K562 (cell line): ENCODE measurements around the gene CROCC2. TPM values are rescaled to one million over a fixed set of nuclear protein-coding genes. Genes with fewer than 3 reads are reported as not detected.

Experiments used
- ATAC-seq: fragments of 200-7000 bp; cut with Tn5 transposase; 3 replicates; pipeline ENCODE4 v1.9.1; 2020; ENCODE audit warnings: moderate library complexity
- BruUV-seq: library from RNA; stranded (reverse); fragments of 400-500 nt; replicated peaks from 2 replicates; lab custom pipeline; 2021; lab: Mats Ljungman, UMichigan
- CTCF ChIA-PET: fragments of 300-600 bp; formaldehyde crosslinking; extraction: SDS; loops from one replicate; lab custom pipeline; 2021; ENCODE audit warnings: low intra/inter-chr PET ratio; lab: Yijun Ruan, JAX
- POLR2A ChIA-PET: fragments of 300-600, 350-650 bp; sonication (Branson Sonifier 250); formaldehyde crosslinking; extraction: SDS; loops from one replicate; lab custom pipeline; 2021; ENCODE audit warnings: antibody characterized with exemption, inconsistent platforms; lab: Yijun Ruan, JAX
- DNase-seq, 4 experiments: peaks; one replicate each; pipeline versions ENCODE4 v3.0.0 to v3.0.0-alpha.2; 2011 to 2018; ENCODE audit warnings: low spot score in 3 of 4, mixed read lengths in 3 of 4; ENCODE audit errors: extremely low read depth in 1 of 4
- FAIRE-seq: peaks from 2 replicates; lab custom pipeline; 2011; peaks lifted over from hg19 to GRCh38; lab: Jason Lieb, UNC
- H2AFZ ChIP-seq: 2 replicates; pipeline ENCODE4 v1.6.0; 2011; ENCODE audit warnings: low read depth, low read length, control low read depth, inconsistent platforms
- H3K27ac ChIP-seq: fragments of 200-600 bp; 3 replicates; pipeline ENCODE4 v1.8.0; 2011; ENCODE audit warnings: low read depth, mild to moderate bottlenecking, control low read depth, inconsistent platforms, low read length, moderate library complexity, mixed read lengths; ENCODE audit errors: extremely low read depth
- H3K27me3 ChIP-seq, 2 experiments: fragments of 300-600 bp in 1 of 2; 2 replicates in 1 of 2; 3 replicates in 1 of 2; pipeline versions ENCODE4 v1.6.0 to v1.8.0; 2011; ENCODE audit warnings: inconsistent platforms in 2 of 2, low read length in 2 of 2, mild to moderate bottlenecking in 1 of 2, mixed read lengths in 1 of 2, moderate library complexity in 1 of 2; ENCODE audit not compliant: control insufficient read depth in 2 of 2, insufficient read depth in 2 of 2
- H3K36me3 ChIP-seq: fragments of 300-600 bp; 3 replicates; pipeline ENCODE4 v1.8.0; 2011; ENCODE audit warnings: mild to moderate bottlenecking, low read length, inconsistent platforms; ENCODE audit not compliant: control insufficient read depth, insufficient read depth
- H3K4me1 ChIP-seq, 2 experiments: fragments of 200-600 bp in 1 of 2; replicated peaks in 1 of 2; 2 replicates in 1 of 2; 3 replicates in 1 of 2; pipeline versions ENCODE4 v1.5.1 to v1.8.0; 2011; ENCODE audit warnings: inconsistent platforms in 2 of 2, low read length in 2 of 2, mild to moderate bottlenecking in 1 of 2, mixed read lengths in 1 of 2, moderate library complexity in 1 of 2; ENCODE audit not compliant: control insufficient read depth in 2 of 2, insufficient read depth in 2 of 2
- H3K4me2 ChIP-seq: 2 replicates; pipeline ENCODE4 v1.6.1; 2011; ENCODE audit warnings: low read length, control low read depth, inconsistent platforms, mixed read lengths; ENCODE audit not compliant: insufficient read depth
- H3K4me3 ChIP-seq: fragments of 200-600 bp; sonication (generic), shearing (Covaris generic); 2 replicates; pipeline ENCODE4 v1.5.1; 2016; ENCODE audit warnings: control low read depth, inconsistent platforms
- H3K79me2 ChIP-seq: fragments of 200-600 bp; 3 replicates; pipeline ENCODE4 v1.8.0; 2011; ENCODE audit warnings: low read length, inconsistent platforms; ENCODE audit not compliant: control insufficient read depth, insufficient read depth
- H3K9ac ChIP-seq, 2 experiments: 2 replicates each; pipeline versions ENCODE4 v1.6.0 to v1.6.1; 2011; ENCODE audit warnings: low read depth in 2 of 2, low read length in 2 of 2, control low read depth in 1 of 2, inconsistent platforms in 1 of 2, mild to moderate bottlenecking in 1 of 2, mixed read lengths in 1 of 2; ENCODE audit not compliant: insufficient read depth in 1 of 2
- H3K9me1 ChIP-seq: one replicate; pipeline ENCODE4 v1.6.0; 2011; ENCODE audit warnings: inconsistent platforms, mild to moderate bottlenecking, low read length, moderate library complexity; ENCODE audit not compliant: control insufficient read depth, insufficient read depth
- H3K9me3 ChIP-seq: replicated peaks from 2 replicates; pipeline ENCODE4 v1.5.1; 2011; ENCODE audit warnings: low read depth, low read length, inconsistent platforms; ENCODE audit not compliant: control insufficient read depth, insufficient read depth
- H4K20me1 ChIP-seq: replicated peaks from 2 replicates; pipeline ENCODE4 v1.6.1; 2011; ENCODE audit warnings: low read length, inconsistent platforms, mixed read lengths; ENCODE audit not compliant: control insufficient read depth, insufficient read depth
- PRDM10 ChIP-seq: fragments of 450-650 bp; IDR thresholded peaks from 2 replicates; pipeline ENCODE4 v1.6.1; 2018; ENCODE audit not compliant: partially characterized antibody
- SIRT6 ChIP-seq: IDR thresholded peaks from one replicate; pipeline ENCODE4 v1.6.1; 2012; ENCODE audit warnings: low read depth, mild to moderate bottlenecking, control low read depth, inconsistent platforms, low read length, moderate library complexity
- ZBTB11 ChIP-seq, 3 experiments: fragments of 200-800 bp in 1 of 3; fragments of 250-450 bp in 1 of 3; fragments of 450-650 bp in 1 of 3; sonication (Bioruptor Pico) in 1 of 3; sonication (Bioruptor generic) in 1 of 3; formaldehyde crosslinking in 1 of 3; IDR thresholded peaks; 2 replicates each; pipeline versions ENCODE4 v1.6.1 to v1.8.0; 2016 to 2022; ENCODE audit warnings: mild to moderate bottlenecking in 2 of 3, missing genetic modification characterization in 2 of 3, missing compliant biosample characterization in 1 of 3, moderate library complexity in 1 of 3
- ZBTB17 ChIP-seq: fragments of 450-650 bp; formaldehyde crosslinking; IDR thresholded peaks from 2 replicates; pipeline ENCODE4 v1.4.0; 2020; ENCODE audit warnings: mild to moderate bottlenecking
- ZFP91 ChIP-seq: sonication (generic); formaldehyde crosslinking; IDR thresholded peaks from 2 replicates; pipeline ENCODE4 v1.8.0; 2022; ENCODE audit warnings: mild to moderate bottlenecking, missing genetic modification reagents
- ZNF76 ChIP-seq: fragments of 250-450 bp; sonication (Bioruptor Pico); IDR thresholded peaks from 2 replicates; pipeline ENCODE4 v1.4.0; 2020; ENCODE audit warnings: mild to moderate bottlenecking, moderate library complexity, borderline replicate concordance
- ZSCAN29 ChIP-seq: fragments of 450-650 bp; IDR thresholded peaks from 2 replicates; pipeline ENCODE4 v1.6.1; 2017
- WGBS: fragments of 100-300 bp; shearing (Covaris generic); methylation state at CpG from one replicate; pipeline ENCODE4 v1.1.6; 2016; ENCODE audit warnings: low coverage, mixed read lengths; ENCODE audit not compliant: insufficient coverage; ENCODE audit errors: missing lambda C conversion rate; 5-methylcytosine and 5-hydroxymethylcytosine counted together
- in situ Hi-C: fragments of 300-500 bp; cut with MboI; formaldehyde crosslinking; loops from 4 replicates; pipeline ENCODE4 v1.15.0; 2018; ENCODE audit warnings: inconsistent platforms, mixed read lengths
- intact Hi-C: fragments of 100-400 bp; cut with micrococcal nuclease; formaldehyde crosslinking; loops from 2 replicates; pipeline ENCODE4 v1.14.2; 2022
- polyA plus RNA-seq, 8 experiments: library from polyadenylated mRNA; depleted of rRNA in 4 of 8; stranded (reverse) in 5 of 8; unstranded in 3 of 8; fragments of >200 nt; fragmentation: Nextera tagmentation in 2 of 8; fragmentation: Illumina TruSeq in 1 of 8; extraction: Ambion mirVana in 2 of 8; extraction: Trizol in 1 of 8; gene quantifications; 2 replicates each; pipeline versions ENCODE4 v1.2.1 to v1.2.3, GENCODE V29; 2011 to 2014; ENCODE audit warnings: inconsistent platforms in 1 of 8, missing spikeins in 1 of 8
- total RNA-seq, 7 experiments: library from RNA; depleted of rRNA in 6 of 7; stranded (reverse); fragments of >200 nt in 6 of 7; fragmentation: Illumina TruSeq in 2 of 7; extraction: Trizol in 2 of 7; gene quantifications; 2 replicates each; pipeline versions ENCODE4 v1.2.1 to v1.2.3, GENCODE V29; 2011 to 2021; ENCODE audit warnings: low replicate concordance in 1 of 7

Gene CROCC2
- total and polyA plus RNA-seq, 9 of the 15 experiments (the other 6 are each of a cell fraction or from before 2014, with no cell fraction given) = not detected

- no peak for TF ChIP-seq ZBTB11 (CRISPR knock-in tag; IDR thresholded peaks at IDR 0.05)
These were observed 50.2 kb downstream of the CROCC2 start (continued) for GRCh38 chr2:240956171-240956934.

- no TSS peak for BruUV-seq
- TF ChIP-seq ZBTB17 (CRISPR knock-in tag) (no peak), PRDM10 (no peak), ZNF76 (CRISPR knock-in tag) (no peak), SIRT6 (no peak), ZSCAN29 (no peak), ZFP91 (CRISPR knock-in tag) (no peak)
These were observed 51.0 kb downstream of the CROCC2 start for GRCh38 chr2:240956935-240957655.

More at GRCh38 chr2:240956935-240957655, 51.0 kb downstream of the CROCC2 start:
- Histone ChIP-seq H3K9me3 (no peaks in the 10 kb centered on the region), H3K27ac (no peak overlapping the region), H3K9me1 (no peaks in the 10 kb centered on the region), H3K4me2 (no peak overlapping the region), H3K79me2 (no peaks in the 10 kb centered on the region), H3K4me3 (no peak overlapping the region), H3K4me1 (peaks cover 0 to 4% of the 10 kb centered on the region in 2 experiments; a peak in 1 of 5 replicates), H3K36me3 (no peaks in the 10 kb centered on the region), H3K27me3 (peaks cover 0 to 42% of the 10 kb centered on the region in 2 experiments; a peak in 2 of 5 replicates), H3K9ac (no peak overlapping the region), H4K20me1 (no peaks in the 10 kb centered on the region), H2AFZ (no peak overlapping the region)
- DNase-seq = no peak
- FAIRE-seq = no peak
- in situ Hi-C loops = no loop called here
- 2% methylated on average over 11 of the region's 32 CpGs for WGBS
- CTCF ChIA-PET = no interaction called here
- POLR2A ChIA-PET = no interaction called here
- ATAC-seq = no peak
- intact Hi-C loops = no loop called here
